Stimulated activated CD8-positive, alpha-beta memory T cell treated with anti-CD3 and anti-CD28 coated beads, Interleukin-7, amount 100 ng/mL, for 24 hours (primary cell): ENCODE results near the gene TADA2B.

Source experiments
- DNase-seq: peaks from one replicate; pipeline ENCODE4 v3.0.0-alpha.2; 2020; ENCODE audit warnings: low read depth

TADA2B gene

DNA sequence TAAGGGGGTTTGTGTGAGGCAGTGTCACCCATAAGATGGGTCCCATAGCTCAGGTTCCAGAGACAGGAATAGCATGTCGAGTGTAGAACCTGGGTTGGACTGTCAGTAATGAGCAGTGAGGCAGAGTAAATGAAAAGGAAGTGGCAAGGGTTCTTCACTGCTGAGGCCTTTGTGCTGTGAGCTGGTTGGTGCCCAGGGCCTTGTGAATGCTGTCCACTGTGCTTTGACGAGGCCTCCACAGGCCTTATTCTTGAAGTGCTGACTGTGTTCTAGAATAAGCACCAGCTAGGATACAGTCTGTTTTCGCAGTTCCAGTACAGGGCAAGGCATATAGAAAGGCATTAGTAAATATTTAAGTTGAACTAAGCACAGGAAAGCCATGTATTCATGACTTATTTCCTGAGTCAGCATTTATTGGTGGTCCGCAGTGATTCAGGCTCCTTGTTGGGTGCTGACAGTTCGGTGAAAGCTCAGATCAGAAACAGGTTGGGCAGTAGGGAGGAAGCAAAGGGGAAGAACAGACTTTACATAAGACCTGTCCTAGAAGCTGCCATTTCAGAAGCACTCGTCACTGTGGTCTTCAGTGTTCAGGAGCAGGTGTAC is 25.6 kb upstream of the TADA2B start:
- no peak for DNase-seq

DNA sequence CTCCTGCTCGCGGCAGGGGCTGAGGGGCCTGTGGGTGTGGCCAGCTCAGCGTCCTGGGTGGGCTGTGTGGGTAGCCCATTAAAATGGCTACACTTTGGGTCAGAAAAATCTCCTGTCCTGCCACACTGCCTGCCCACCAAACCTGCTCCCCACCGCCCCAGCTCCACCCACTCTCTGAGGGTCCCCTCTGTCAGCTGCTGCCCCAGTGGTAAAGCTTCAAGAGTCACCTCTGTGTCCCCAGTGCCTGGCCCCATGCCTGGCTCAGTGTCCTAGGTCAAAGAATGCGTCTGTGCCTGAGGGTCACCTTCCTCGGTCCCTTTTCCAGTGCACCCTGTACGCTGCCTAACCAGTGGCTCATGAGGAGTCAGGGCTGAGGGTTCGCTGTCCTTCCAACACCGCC is 24.9 kb upstream of the TADA2B start:
- DNase-seq, result no peak

GRCh38 chr4:7019367-7019766 is 23.8 kb upstream of the TADA2B start:
- no peak for DNase-seq

- DNase-seq, result no peak
Observed at GRCh38 chr4:7020290-7020689, 22.9 kb upstream of the TADA2B start.

DNA sequence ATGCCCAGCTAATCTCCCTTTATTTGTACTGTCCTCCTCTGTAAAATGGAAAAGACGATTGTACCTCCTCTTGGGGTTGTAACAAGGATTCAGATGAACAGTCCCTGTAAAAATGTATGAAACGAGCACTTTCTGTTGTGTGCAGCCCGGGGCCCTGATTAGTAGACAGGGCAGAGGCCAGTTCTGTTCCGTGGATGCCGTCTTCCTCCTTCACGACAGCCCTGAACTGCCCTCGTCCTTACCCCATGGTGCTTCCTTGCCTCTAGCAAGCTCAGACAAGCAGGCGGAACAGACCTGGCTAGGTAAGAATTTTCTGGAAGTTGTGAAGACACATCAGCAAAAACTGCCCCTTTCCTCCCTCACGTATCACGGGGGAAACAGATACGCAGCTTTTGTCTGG is 22.3 kb upstream of the TADA2B start:
- DNase-seq, result no peak

- DNase-seq, result no peak
Observed at GRCh38 chr4:7021355-7021754, 21.8 kb upstream of the TADA2B start.

DNA sequence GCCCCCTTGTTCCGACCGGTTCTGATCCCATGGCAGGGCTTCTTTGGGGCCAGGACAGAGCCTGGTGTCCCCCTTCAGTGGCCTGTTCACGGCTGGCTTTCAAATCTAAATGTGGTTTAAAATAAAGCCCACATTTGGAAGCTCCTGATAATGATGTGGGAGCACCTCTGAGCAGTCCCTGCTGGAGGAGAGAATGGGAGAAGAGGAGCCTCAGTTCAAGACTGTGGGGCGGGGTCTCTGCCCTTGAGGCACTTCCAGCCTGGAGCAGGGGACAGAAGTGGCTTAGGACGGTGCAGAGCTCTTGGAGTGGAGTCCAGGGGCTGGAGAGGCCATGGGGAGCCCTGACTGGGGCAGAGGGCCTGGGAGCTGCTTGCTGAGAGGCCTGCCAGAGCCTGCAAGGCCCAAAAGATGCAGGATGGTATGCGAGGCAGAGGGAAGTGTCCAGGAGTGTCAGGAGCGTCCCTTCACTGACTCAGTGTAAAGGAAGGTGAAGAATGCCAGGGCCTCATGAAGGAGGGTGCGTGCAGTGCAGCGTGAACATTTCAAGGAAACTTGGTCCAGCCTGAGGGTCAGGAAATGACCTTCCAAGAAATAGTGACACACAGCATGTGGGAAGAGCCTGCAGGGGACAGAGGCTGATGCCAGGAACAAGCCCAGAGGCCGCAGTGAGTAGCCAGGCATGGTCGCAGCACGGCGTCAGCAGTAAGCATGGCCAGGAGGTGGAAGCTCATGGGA is 21.1 kb upstream of the TADA2B start:
- DNase-seq, result no peak

DNA sequence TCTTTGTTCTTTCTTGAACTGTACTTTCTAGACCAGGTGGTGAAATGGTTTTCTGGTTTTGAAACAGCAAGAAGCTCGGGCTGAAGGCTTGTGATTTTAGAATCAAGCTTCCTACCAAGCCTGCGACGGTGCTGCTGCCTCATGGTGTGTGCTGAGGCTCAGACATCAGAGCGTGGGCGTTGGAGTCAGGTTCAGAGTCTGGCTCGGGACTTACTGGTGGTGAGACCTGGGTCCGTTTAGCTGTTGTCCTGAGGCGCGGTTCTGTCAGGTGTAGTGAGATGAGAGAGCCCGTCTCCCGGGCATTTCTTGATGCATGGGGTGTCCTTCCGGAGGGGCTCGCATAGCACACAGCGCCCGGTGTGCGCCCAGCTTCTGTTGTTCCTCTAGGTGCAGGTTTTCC is 19.7 kb upstream of the TADA2B start:
- DNase-seq, result no peak

GRCh38 chr4:7023901-7024300 is 19.3 kb upstream of the TADA2B start:
- DNase-seq, result no peak

DNA sequence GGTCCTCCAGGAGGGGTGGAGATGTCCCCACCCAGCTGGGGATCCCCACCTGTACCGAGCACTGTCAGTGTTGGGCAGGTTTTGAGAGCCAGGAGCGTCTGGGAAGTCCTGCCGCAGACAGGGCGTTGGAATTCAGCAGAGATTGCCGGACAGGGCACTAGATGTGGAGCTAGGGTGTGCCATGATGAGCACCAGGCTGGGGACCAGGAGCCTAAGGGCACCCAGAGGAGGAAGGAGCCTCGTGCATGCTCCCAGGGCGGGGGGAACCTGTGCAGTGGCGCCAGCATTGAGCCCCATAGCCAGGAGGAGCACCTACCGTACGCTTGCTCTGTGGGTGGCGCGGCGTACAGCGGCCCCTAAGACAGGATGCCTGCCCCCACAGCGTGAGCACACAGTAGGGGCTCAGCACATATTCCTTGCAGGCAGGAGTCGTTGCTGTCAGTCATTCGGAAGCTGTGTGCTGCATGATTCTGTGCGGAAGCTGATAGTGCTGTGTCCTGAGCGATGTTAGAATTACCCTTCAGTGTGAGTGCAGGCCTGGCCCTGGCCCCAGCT is 18.8 kb upstream of the TADA2B start:
- DNase-seq, result no peak

DNA sequence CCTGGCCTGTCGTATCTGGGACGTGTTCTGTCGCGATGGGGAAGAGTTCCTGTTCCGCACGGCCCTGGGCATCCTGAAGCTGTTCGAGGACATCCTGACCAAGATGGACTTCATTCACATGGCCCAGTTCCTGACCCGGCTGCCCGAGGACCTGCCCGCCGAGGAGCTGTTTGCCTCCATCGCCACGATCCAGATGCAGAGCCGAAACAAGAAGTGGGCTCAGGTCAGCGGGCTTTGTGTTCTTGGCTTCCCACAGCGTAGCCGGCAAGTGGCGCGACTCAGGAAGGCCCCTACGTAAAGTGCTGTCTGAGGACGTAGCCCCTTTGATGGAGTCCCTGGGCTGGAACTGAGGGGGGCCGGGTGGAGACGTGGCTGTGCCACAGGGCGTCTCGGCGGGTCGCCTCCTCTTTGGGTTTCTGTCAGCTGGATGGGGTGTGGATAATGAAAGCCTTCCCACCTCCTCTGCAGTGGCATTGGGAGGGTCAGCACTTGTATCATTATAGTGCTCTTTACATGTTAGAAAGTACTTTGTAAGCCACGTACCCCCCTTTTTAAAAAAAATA is 18.1 kb upstream of the TADA2B start:
- DNase-seq, result no peak

GRCh38 chr4:7026107-7026506 is 17.1 kb upstream of the TADA2B start:
- no peak for DNase-seq

DNA sequence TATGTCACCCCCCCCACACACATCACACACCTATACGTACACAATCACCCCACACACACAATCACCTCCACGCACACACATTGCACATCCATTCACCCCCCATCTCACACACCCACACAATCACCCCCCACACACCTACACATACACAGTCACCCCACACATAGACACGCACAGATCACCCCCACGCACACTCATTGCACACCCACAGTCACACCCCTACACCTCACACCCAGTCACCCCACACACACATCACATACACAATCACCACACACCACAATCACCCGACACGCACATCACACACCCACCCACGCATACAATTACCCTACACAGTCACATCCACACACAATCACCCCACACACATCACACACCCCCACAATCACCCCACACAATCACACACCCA is 15.9 kb upstream of the TADA2B start:
- DNase-seq, result no peak

GRCh38 chr4:7027913-7028312 is 15.3 kb upstream of the TADA2B start:
- no peak for DNase-seq

DNA sequence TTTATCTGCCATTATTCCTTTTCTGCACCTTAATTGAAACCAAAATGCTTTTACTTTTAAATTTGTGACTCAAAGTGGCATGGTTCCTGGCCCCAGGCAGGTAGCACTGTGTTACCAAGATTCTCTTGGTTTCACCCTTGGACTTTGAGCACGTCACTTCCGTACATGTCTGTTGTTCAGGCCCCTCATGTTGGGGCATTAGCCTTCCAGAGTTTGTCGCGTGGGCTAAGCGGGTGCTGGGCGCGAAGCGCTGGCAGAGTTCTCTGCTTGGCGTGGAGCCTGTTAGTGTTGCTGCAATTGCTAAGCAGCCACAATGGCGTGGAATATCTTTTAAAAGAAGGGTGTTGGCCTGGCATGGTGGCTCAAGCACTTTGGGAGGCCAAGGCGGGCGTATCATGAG is 14.0 kb upstream of the TADA2B start:
- DNase-seq, result no peak

GRCh38 chr4:7029921-7030320 is 13.3 kb upstream of the TADA2B start:
- DNase-seq, result no peak

DNA sequence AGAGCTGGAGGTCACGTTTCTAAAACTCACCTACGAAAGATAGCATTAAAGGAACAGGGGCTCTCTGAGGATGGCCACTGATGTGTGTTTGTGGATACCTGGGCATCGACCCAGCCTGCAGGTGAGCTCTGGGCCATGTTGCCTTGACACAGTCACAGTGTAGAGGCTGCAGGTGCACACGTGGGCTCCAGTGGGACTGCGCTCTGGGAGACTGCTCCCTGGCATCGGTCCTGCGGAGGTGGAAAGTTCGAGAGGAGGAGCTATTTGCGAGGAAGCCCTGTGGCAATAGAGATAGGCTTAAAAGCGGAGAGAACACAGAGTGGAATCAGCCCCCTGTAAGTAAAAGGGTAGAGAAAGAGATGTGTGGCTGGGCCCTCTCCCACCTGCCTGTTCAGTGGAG is 12.3 kb upstream of the TADA2B start:
- DNase-seq, result no peak

DNA sequence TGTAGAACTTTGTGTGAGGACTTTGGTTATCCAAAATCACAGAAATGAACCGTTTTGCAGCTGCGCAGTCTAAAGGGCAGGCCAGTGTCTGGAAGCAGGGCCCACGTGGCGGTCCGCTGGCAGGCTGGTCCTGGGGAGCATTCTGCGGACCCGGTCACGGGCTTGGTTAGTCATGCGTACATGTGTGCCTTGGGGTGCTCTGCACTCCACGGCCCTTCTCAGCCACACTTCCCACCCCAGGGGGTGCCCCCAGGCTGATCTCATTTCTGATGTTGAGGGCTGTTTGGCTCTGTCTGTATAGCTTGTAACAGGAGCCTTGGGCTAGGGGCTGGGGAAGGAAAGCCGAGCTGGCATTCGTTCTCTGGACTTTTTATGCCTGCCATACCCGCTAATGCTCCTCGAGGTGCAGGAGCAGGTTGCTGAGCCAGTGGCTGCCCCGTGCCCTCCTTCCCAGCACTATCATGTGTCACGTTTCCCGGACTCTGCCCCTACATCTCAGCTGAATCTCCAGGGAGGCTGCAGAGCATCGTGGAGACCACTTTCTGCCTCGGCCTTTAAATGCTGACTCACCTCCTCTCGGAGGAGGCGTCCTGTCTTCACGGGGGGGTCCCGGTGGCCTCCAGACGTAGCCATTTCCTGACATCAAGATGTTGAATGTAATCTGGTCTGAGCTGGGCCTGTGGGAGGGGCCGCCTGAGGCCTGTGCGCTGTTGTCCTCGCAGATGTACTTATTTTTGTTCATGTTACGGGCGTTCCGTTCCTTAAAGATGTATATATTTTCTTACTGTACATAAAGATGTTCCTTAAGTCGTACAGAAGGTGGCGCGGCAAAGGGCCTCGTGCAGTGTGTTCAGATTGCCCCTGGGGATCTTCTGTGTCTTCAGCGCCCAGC is 11.4 kb upstream of the TADA2B start:
- no peak for DNase-seq

DNA sequence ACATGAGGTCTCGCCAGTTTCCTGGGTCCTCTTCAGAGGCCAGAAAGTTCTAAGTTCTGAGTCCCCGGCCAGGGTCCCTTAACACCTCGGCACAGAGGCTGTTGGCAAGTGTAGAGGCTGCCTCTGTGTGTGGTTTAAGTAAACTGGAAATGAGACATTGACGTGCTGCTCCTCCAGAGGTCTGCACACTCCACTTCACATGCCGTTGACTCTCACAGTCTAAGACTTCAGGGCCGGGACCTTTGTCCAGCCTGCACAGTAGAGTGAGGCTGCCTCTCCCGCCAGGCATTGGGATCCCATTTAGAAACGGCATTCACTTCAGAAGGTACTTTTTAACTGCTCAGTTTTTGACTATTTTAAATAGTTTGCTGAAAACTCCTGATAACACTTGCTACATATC is 10.6 kb upstream of the TADA2B start:
- DNase-seq, result no peak

DNA sequence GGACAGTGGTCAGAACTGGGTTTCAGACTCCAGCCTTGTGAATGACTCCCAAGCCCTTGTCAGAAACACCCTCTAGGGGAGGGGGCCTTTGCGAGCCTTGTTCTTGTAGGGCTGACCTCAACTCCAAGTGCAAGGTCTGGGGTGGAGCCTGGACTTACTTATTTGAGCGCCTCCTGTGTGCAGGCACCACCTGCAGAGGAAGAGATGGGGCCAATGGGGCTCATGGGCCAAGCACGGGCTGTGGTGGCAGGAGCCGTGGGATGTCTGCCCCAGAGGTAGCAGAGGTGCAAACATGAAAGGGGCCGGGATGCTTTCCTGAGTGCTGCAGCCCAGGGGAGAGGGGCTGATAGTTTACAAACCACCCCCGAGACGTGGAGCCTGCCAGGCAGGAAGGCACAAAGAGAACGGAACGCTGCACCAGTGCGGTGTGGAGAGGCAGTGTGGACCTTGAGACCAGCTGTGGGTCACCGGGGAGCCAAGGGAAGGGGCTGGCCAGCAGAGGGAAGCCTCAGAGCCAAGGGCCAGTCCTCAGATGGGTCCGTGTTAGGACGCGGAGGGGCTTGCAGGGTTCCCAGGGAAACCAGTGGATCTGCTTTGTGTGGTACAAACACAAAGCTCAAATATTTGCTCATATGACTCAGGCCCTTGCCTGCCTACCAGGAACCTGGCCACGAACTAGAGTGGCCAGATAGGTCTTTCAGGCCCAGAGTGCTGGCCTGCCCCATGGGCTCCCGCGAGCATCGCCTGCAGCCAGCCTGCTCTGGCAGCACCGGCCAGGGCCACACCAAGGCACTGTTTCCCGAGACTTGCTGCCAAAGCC is 8.7 kb upstream of the TADA2B start:
- no peak for DNase-seq

DNA sequence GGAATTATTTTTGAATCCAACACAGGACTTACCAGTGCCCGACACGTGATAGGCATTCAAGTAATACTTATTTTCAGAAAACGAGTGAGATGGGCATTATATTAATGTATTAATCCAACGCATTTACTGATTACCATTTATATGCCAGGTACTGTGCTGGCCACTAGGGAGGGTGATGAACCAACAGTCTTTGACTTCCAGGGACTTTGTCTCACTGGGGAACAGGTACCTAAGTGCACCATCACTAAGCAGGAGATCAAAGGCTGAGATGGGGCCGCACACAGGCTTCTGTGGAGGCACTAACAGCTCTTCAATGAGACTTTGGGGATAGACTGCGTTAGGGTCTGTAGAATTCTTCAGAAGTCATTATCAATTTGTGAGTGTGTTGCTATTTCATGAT is 5.7 kb upstream of the TADA2B start:
- no peak for DNase-seq

DNA sequence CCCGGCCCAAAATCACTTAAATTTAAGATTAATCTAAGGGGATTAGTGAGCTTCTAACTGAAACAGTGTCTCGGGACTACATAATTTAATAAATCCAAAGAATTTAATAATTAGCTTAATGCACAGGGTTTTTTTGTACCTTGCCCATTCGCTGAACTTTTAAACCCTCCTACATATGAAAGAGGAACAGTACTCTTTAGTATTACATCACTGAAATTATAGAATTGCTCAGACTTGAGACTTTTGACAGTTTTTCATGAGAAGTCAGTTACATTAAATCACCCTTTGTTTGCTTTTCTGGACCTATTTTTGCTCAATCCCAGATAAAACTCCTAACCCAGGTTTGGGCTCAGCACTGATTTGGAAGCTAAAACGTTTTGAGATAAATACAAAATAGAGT is 2.4 kb upstream of the TADA2B start:
- DNase-seq, result no peak
